Urothelium cell line (cell line): ENCODE data around the gene TRIP13.
"Not testable (repeated sequence)": the region's sequence is repeated elsewhere in the genome, so short reads cannot be mapped to it uniquely, and the experiment has no call there.

ENCODE experiments used
- DNase-seq: peaks from one replicate; pipeline ENCODE4 v3.0.0; 2011; ENCODE audit warnings: low spot score, mixed read lengths
- FAIRE-seq: peaks from 2 replicates; lab custom pipeline; 2011; peaks lifted over from hg19 to GRCh38; lab: Jason Lieb, UNC

The TRIP13 gene

DNA sequence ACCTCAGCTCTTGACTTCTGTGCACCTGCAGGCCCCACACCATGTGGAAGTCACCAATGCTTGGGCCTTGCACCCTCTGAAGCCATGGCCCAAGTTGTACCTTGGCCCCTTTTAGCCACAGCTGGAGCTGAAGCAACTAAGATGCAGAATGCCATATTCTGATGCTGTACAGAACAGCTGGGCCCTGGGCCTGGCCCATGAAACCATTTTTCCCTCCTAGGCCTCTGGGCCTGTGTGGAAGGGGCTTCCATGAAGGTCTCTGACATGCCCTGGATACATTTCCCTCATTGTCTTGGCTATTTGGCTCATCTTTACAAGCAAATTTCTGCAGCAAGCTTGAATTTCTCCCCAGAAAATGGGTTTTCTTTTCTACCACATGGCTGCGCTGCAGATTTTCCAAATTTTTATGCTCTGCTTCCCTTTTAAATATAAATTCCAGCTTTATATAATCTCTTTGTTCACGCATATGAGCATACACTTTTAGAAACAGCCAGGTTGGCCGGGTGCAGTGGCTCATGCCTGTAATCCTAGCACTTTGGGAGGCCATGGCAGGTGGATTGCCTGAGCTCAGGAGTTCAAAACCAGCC is 41.8 kb downstream of the TRIP13 start:
- not testable (repeated sequence) for DNase-seq, FAIRE-seq

DNA sequence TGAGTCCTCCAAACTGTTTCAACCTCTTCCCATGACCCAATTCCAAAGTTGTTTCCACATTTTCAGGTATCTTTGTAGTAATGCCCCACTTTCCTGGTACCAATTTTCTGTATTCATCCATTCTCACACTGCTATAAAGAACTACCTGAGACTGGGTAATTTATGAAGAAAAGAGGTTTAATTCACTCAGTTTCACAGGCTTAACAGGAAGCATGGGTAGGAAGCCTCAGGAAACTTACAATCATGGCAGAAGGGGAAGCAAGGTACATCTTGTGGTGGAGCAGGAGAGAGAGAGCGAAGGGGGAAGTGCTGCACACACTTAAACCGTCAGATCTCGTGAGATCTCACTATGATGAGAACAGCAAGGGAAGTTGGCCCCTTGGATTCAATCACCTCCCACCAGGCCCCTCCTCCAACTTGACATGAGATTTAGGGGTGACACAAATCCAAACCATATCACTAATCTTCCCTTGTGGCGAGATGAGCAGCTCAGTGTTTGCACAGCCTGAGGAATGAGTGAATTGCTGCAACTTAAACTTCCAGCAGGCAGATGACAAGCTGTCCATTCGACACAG is 42.9 kb downstream of the TRIP13 start:
- no peak for DNase-seq
- FAIRE-seq, result peak; percentile 52

DNA sequence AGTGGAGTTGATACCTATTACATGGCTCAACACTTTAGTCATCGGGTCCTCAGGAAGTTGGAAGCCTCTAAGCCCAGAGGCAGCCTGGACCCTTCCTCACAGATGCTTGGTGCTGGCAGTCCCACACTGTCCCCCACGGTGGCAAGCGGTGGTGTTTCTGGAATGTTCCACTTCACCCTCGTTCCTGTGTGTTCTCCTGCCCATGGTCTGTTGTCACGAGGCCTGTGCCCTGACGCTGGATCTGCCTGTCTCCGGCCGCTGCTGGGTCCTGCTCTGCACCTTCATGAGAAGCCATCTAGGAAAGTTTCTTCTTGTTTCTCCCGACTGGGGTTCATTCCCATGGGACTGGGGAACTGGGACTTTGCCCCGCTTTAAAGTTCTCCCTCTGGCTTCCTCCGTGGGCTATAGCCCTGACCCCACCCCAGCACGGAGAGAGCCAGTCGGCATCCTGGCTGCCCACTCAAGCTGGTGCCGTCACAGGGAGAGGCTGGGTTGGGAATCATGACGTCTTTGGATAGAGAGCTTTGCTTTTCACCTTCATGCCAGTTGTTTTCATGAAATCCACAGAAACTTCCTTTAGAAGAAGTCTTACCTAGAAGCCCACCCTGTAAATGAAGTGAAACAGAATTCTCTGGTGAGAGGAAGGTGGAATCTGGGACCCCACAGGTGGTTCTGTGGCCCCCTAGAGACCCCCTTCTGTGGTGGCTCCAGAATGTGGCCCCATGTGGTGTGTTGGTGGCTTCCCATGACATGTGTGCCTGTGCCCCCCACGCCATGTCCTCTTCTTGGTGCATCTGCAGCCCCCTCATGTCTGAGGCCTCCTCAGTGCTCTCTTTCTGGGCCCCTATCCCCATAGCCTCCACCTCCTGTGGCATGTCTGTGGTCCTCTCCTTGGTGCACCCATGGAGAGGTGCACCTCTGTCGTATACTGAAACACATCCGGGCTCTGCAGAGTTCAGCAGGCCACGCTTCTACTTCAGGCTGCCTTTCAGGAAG is 43.8 kb downstream of the TRIP13 start:
- DNase-seq (no peak), FAIRE-seq (no peak)

DNA sequence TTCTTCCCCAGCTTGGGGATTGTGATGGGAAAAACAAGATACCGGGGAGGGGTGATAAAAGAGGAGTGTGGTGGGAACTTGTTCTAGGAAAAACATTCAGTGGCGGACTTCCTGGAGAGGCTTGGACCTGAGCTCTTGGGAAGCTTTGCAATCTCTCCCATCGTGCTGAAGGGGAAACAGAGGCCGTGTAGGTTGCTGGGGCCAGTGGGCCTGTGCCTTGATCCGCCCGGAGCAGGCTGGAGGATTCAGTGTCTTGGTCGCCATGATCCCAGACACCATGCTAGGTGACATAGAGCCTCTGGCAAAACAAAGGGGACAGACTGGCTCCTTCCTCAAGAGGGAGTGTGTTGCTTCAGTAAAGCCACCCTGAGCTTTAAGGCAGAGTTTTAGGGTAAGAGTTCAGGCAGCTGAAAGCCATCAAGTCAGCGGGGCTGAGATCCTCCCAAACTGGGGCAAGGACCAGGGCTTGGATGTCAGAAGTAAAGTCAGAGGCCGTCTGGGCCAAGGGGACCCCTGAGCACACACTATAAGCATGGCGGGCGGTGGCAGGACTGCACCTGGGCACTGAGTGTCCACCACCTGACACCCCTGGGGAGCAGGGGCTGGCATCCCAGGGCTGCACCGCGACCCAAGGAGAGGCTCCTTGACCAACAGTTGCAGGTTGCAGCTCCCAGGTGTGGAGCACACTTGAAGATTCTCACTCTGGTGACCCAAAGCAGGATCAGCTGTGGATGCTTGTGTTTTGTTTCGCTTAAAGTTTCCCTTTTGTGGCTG is 44.7 kb downstream of the TRIP13 start:
- FAIRE-seq (no peak), DNase-seq (no peak)

DNA sequence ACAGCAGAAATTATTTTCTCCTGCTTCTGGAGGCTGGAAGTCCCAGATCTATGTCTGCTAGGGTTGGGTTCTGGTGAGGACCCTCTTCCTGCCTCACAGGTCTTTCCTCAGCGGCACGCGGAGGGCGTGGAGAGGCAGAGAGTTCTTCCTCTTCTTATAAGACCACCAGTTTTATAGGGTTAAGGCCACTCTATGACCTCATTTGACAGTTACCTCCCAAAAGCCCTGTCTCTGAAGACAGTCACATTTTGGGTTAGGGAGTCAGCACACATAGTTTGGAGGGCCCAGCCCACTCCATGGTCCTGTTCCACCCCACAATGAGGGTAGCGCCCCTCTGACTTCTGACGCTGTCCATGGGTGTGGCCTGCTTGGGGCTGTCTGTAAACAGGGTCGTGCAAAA is 46.7 kb downstream of the TRIP13 start:
- FAIRE-seq, result no peak
- DNase-seq, result no peak

DNA sequence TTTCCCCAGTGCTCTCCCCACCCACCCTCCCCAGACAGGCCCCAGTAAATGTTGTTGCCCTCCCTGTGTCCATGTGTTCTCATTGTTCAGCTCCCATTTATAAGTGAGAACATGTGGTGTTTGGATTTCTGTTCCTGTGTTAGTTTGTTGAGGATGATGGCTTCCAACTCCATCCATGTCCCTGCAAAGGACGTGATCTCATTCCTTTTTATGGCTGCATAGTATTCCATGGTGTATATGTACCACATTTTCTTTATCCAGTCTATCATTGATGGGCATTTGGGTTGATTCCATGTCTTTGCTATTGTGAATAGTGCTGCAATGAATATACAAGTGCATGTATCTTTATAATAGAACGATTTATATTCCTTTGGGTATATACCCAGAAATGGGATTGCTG is 48.1 kb downstream of the TRIP13 start:
- DNase-seq, FAIRE-seq: not testable (repeated sequence)

DNA sequence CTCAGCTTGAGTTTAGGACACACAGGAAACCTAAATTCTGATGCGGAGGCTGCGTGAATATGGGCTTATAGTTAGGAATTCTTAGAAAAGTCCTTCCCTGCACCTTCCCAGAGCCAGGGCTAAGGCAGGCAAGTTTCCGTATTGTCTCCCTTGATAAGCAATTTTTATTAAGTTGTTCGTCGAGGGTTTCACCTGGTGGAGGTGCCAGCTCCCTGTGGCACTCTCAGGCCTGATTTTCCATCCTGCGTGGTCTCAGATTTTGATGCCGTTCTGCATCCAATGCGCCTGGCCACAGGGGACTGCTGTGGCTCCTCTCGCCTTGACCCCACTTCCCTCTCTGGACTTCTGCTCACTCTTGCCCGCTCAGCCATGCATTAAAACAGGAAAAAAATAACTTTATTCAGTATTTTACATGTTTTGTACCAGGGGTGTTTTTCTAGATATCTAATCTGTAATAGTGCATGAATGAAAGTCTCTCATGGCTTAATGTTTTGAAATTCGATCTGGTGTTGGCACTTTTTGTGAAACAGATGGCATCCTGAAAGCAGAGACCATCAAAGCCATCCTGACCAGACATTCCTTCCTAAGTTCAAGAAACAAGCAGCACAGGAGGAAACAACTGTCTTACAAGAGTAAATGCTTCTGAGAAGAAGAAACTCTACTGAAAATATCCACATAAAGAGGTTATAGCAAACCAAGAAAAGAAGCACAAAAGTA is 50.7 kb downstream of the TRIP13 start:
- FAIRE-seq (no peak), DNase-seq (no peak)

DNA sequence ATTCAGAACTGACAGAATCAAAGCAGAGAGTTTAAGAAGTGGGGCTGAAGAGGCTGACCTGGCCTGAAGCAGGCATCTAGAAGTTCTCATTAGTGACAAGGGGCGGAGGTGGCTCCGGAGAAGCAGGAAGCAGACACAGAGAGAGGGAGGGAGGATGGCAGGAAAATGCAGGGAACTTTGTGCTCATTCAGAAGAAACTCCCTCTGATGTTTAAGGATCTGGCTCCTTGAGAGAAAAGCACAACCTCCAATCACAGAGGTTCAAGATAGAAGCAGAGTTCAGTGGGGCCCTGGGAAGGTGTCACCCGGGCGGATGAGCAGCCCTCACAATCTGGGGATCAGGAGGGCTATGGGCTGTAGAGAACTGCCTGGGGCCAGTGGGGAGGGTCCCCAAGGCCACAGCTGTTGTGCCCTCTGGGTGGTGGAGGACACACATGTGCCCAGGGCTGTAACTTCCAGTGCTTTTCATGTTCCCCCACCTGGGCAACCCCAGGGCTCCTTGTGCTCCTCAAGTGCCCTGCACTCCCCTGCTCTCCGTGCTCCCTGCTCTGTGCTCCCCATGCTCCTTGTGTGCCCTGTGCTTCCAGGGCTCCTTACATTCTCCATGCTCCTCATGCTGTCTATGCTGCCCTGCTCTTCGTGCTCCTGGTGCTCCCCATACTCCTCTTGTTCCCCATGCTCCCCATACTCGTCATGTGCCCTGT is 51.4 kb downstream of the TRIP13 start:
- no peak for DNase-seq
- no peak for FAIRE-seq

DNA sequence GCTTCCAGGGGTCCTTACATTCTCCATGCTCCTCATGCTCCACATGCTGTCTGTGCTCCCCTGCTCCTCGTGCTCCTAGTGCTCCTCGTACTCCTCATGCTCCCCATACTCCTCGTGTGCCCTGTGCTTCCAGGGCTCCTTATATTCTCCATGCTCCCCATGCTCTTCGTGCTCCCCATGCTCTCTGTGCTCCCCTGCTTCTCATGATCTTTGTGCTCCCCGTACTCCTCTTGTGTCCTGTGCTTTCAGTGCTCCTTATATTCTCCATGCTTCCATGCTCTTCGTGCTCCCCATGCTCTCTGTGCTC is 51.9 kb downstream of the TRIP13 start:
- no peak for DNase-seq

DNA sequence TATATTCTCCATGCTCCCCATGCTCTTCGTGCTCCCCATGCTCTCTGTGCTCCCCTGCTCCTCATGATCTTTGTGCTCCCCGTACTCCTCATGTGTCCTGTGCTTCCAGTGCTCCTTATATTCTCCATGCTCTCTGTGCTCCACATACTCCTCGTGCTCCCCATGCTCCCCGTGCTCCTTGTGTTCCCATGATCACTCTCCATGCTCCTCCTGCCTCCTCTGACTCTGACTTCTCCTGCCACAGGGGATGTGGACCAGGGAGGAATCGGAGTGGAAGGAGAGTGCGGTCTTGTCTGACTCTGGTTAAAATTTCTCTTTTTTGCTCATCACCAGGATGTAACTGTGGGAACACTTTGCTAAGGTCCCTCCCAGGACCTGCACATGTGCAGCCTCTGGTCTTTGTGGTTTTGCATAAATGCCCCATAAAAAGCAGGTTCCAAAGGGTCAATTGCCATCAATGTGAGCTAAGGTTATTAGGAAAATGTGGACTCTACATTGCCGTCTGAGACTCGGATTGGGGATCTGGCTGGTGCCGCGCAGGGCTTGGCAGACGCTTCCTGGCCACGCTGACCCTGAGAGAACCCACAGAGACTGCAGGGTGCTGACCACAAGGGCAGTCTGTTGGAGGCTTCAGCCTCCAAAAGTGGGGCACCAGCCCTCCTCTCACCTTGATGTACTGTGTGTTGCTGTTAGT is 52.5 kb downstream of the TRIP13 start:
- no peak for DNase-seq
- FAIRE-seq, result no peak

More for the DNA sequence above, 51.9 kb downstream of the TRIP13 start:
- FAIRE-seq, result no peak

DNA sequence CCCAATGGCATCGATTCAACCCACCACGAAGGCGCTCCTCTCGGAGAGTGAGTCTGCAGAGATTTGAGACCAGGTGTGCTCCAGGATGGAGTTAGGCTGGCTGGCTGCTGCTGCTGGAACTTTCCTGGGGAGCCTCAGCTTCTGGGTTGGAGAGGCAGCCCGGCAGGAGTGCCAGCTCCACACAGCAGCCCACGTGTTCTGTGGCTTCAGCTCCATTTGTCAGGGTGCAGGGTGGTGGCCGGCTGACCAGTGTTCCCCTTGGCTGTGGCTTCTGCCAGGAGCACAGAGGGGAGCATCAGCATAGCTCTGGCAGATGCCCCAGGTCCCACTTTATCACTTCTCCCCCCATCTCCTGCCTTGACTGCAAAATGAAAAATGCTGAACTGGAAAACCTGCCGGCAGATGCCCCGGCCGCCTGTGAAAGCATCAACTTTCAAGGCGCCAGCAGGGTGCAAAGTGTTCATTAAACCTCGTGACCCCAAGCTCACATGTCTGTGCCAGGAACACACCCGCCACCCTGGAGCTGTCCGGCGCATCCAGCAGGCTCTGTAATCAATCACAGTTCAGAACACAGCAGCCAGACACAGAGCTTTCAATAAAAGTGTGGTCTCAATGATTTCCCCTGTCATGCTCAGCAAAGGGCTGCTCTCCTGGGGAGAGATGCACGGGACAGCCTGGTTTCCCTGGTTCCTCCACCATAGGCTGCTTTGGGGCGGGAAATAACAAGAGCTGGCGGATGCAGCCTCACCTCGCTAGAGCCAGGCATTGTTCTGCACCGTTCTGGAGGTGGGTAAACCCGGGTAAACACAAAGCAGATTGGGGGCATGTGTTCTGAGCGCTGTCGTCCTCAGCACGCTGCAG is 53.2 kb downstream of the TRIP13 start:
- DNase-seq (no peak), FAIRE-seq (no peak)

DNA sequence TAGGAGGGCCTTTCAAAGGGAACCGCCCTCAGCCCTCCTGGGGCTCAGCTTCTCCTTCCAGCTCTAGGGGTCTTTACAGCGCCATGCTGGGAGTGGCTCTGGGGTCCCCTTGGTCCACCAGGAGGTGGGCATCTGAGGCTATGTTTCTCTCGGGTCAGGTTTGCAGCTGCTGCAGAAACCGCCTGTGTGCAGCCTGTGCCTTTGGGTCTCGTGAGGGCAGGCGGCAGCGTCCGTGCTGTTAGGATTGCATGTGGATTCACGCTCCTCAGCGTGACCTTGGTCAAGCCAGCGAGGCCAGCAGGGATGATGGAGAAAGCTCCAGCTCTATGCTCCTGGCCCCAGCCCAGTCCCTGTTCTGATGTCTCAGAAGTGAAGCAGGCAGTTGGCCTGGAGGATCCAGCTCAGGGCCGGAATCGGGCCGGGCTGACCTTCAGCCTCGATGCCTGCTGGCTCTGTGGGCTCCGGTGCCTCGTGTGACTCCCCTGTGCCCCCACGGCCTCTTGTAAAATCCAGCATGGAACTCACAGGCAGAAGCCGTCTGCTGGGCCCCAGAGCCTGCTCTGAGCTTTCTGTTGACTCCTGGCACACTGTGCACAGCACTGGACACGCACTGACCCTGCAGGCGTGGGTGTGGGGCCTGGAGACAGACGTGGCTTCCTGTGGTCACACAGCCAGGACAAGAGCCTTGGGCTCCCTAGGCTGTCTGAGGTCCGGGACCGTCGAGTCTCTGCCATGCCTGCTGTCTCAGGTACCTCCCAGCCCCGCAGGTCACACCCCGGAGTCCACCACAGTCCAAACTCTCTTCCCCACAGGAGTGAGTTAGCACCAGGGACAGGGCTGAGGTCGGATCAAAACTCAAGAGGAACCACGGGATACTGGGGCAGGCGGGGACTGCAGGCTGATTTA is 54.3 kb downstream of the TRIP13 start:
- no peak for FAIRE-seq
- DNase-seq, result no peak

DNA sequence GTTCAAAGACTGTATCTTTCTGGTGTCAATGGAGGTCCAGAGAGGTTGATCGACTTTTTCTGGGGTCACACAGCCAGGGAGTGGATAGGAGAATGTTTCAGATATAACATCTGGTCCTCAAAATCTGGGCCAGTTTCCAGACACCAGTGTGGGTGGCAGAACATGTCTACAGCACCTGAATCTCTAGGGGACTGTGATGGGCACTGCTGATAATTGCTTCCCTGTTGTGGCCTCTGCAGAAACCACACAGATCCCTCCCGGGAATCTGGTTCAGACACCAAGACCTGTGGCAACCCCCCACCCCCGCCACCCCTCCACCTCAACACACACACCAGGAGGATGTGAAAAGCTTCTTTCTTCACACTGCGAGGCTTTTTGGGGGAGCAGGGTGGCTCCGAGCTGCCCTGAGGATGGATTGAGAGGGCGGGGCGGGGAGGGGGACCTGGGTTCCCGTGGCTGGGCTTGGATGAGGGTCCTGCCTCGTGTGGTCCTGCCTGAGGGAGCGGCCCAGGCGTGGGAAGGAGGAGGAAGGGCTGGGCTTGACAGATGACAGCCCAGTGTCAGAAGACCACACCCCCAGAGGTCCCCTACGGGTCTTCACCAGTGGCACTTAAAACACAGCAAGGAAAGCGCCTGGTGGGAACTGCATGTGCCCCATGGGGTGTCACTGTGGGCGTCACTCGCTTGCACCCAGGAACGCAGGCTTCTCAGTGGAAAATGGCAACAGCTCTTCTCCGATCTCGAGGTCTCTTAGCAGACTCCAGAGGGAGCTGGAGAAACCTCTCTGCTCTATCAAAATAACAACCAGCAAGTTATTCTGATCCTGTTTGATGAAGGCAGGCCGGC is 55.2 kb downstream of the TRIP13 start:
- FAIRE-seq (no peak), DNase-seq (no peak)

DNA sequence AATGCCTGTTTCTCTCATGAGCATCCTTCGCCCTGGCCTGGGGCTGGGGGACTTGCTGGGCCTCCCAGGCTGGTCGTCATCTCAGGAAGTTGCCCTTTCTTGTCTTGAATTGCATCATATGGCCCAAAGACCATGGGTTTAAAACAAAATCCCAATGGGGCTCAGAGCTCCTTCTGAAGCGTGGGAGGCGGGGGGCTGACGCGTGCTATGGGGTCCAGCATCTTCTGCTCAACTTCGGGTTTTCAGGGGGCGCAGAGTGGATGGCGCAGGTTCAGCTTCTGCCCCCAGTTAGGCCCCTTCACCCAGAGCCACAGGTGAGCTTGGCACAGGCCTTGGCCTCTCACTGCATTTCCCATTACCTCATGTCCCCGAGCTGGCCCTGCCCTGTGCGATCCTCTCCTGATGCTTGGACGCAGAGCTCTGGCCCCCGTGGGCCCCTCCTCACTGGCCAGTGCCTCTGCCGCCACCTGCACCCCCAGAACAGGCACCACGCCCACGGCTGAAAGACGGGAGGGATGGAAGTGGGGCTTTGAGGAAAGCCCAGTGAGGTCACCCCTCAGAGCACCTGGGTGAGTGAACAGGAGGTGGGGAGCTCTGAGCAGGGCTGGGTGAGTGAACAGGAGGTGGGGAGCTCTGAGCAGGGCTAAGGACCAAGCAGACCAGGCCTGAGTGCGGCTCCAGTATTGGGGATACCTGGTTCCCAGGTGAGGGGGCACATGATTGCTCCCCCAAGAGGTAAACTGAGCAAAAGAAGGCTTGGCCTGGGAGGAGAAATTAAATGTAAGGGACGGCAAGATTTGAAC is 56.0 kb downstream of the TRIP13 start:
- DNase-seq (no peak), FAIRE-seq (no peak)

DNA sequence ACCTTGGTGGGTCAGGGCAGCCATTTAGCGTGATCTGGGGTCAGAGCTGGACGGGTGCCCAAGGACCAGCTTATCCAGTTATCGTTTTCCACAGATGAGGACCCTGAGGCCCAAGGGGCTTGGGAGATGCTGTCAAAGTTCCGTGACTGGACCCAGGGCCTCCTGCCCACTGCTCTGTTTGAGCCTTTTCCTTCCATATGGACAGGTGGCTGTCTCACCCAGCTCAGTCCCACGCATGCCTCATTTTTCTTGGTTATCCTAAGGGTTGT is 56.5 kb downstream of the TRIP13 start:
- no peak for FAIRE-seq
- no peak for DNase-seq
